Stimulated activated CD4-positive, alpha-beta T cell treated with anti-CD3 and anti-CD28 coated beads, Interleukin-4, amount 100 ng/mL, for 24 hours (primary cell): Measurements from ENCODE around the gene TUBG1.
"Not testable (repeated sequence)": the region's sequence is repeated elsewhere in the genome, so short reads cannot be mapped to it uniquely, and the experiment has no call there.

ENCODE experiments used
- DNase-seq: peaks from one replicate; pipeline ENCODE4 v3.0.0-alpha.2; 2020

TUBG1 gene

GRCh38 chr17:42627032-42627764, 17.7 kb downstream of the TUBG1 start:
- DNase-seq: not testable (repeated sequence)

DNA sequence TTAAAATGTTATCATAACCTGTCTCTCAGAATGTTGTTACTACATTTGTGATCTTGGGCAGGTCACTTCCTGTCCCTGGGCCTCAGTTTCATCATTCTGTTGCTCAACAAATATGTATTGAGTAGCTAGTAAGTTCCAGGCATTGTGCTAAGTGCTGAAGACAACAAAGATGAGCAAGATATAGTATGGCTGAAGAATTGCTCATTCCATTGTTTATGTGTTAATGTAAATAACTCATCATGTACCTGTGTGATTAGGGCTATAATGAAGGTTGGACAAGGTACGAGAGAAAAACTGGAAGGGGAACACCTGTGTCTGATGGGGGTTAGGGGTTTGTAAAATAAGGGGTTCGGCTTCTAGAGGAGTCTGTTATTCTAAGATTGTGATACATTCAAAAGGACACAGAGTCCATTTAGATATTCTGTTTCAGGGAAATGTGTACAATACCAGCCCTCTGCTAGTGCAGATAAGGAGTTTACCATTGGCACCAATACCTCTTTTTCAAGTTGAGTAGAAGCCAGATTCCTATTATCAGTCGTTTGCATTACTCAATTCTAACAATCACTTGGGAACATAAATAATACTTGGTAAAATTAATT, 20.0 kb downstream of the TUBG1 start:
- no peak for DNase-seq

GRCh38 chr17:42632949-42633444, 23.5 kb downstream of the TUBG1 start:
- DNase-seq: no peak

DNA sequence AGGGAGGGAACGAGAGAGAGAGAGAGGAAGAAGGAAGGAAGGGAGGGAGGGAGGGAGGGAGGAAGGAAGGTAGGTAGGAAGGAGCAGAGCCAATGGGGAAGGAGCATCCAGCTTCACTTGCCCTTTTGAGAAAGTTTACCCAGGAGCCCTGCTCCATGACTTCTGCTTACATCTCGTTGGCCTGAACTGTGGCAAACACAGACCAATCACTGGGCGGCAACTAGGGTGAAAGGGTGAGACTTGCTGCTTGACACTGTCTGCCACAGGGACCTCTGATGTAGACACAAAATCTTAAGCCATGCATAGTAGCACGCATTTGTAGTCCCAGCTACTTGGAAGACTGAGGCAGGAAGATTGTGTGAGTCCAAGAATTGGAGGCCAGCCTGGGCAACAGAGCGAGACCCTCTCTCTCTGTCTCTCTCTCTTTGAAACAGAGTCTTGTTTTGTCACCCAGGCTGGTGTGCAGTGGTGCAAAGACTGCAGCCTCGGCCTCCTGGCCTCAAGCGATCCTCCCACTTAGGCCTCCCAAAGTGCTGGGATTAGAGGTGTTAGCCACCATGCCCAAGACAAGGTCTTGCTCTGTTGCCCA, 30.1 kb downstream of the TUBG1 start:
- DNase-seq: no peak

- DNase-seq: no peak
Measured at GRCh38 chr17:42640121-42640520, 30.6 kb downstream of the TUBG1 start.

- no peak for DNase-seq
Measured at GRCh38 chr17:42642336-42642735, 32.9 kb downstream of the TUBG1 start.

DNA sequence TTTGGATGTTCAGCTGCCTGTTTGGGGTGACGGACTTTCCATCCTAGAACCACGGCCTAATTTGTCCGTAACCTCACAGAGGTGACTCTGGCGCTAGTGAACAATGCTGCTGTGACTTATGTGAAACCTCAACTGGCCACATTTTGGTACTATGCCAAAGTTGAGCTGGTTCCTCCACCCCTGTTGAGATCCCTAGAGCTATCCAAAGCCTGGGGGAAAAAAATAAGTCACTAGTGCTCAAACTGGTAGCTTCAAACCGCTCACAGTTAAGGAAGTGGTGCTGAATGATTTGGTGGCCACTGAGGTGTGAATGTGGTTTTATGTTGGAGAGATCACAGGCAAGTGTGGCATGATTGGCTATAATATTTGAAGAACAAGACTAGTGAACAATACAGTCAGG, 38.3 kb downstream of the TUBG1 start:
- no peak for DNase-seq

DNA sequence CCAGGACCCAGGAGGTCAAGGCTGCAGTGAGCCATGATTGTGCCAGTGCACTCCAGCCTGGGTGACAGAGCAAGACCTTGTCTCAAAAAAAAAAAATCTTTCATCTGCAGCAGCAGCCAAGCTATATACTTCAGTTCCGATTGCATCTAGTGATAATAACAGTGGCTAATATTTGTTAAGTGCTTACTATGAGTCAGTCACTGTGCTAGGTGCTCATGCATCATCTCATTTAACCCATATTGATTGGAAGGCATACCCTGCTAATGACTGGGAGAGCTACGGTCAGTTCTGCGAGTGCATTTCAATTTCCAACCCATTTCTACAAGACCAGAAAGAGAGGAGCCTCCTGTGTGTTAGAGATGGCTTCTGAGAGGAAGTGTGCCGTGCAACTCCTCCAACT, 41.9 kb downstream of the TUBG1 start:
- no peak for DNase-seq

- no peak for DNase-seq
Measured at GRCh38 chr17:42653179-42654124, 44.0 kb downstream of the TUBG1 start.

DNA sequence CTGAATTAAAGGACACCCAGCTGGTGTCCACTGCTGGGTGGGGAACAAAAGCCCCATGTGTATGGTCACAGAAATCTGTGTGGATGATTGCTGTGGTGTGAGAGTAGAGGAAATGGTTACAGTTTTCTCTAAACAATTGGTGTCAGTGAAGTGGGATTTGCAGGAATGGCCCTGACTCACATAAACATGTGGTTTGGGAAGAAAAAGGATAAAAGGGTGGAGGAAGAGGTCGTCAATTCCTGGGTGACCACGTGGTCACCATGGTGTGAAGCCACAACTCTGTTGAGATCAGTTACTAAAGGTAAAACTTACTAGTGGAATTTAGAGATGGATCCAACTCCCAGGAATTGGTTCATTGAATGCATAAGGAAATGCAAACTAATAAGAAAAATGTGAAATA, 46.0 kb downstream of the TUBG1 start:
- no peak for DNase-seq

GRCh38 chr17:42657824-42658588, 48.5 kb downstream of the TUBG1 start:
- no peak for DNase-seq

DNA sequence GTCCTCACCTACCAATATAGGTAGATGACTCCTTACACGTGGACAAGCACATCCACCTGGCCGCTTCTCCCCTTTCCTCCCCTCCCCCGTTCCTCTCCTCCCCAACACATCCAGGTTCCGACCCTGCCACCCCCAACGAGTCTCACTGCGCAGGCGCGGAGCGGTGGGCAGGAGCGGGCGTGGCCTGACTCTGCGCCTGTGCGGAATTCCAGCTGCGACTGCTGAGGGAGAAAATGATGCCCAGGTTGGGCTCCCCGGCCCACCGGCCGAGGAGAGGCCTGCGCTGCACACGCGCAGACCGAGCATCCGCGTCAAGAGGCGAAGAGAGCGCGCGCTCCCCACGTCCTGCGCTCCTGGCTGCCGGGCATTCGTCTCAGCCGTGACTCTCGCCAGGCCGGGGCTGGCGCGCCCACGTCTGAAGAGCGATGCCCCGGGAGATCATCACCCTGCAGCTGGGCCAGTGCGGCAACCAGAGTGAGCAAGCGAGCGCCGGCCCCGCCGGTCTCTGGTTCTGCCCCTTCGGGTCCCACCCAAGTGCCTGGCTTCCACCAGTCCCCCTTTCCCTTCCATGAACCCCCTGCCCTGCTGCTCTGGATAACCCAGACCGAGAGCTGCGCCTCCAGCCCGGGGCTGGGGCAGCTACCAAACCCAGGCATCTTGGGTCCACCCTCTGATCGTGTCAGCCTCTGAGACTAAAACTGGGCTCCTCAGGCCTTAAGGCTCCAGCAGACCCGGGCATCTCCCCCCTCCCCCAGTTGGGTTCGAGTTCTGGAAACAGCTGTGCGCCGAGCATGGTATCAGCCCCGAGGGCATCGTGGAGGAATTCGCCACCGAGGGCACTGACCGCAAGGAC, 49.8 kb downstream of the TUBG1 start, which contains the start of gene TUBG2:
Gene TUBG2, plus strand, starts transcription at position 206 of the 853 bp plus-strand sequence. Its CDS starts 220 bp downstream, at position 426.
- DNase-seq: peak; percentile 85

DNA sequence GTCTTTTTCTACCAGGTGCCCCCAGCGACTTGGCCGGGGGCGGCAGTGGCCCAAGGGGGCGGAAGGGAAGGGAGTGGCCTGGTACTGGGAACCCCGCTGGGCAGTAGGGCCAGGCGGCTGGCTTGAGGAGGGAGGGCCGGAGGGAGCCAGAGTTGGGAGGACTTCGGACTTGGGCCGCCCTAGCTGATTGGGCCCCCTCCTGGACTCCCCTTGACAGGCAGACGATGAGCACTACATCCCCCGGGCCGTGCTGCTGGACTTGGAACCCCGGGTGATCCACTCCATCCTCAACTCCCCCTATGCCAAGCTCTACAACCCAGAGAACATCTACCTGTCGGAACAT, 50.4 kb downstream of the TUBG1 start:
- DNase-seq: not testable (repeated sequence)

- DNase-seq: no peak
Measured at GRCh38 chr17:42660692-42661345, 51.3 kb downstream of the TUBG1 start.
